ENCODE measurements around the gene SMOC1.

Gene SMOC1

DNA sequence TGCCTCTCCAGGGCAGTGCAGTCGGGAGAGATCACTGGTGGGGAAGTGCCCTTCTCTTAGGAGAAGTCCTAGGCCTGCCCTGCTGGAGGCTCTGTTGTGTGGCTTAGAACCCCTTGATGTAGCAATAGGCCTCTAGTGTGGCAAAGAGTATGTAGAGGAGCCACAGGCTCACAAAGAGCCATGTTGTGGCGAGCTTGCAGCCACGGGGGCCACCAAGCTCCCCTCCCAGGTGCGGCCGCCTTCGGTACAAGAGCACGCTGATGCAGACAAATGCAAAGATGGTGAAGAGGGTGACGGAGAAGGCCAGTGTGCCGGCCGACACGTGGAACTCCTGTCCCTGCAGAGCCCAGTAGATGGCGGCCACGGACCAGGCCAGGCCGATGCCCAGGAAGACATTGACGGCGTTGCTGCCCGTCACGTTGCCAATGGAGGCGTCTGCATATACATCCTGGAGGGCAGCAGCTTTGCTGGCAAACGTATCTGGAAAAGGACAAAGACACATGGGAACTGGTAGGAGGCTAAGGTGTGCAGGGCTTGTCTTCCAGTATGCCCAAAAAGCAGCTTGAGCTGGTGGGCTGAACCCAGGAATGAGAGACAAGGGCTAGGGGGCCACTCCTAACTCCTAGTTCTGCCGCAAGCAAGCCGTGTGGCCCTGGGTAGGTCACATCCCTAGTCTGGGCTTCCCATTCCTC, 166.8 kb downstream of the SMOC1 start:
- peak; percentile 5 for DNase-seq (ENCODE audit: low read depth)

DNA sequence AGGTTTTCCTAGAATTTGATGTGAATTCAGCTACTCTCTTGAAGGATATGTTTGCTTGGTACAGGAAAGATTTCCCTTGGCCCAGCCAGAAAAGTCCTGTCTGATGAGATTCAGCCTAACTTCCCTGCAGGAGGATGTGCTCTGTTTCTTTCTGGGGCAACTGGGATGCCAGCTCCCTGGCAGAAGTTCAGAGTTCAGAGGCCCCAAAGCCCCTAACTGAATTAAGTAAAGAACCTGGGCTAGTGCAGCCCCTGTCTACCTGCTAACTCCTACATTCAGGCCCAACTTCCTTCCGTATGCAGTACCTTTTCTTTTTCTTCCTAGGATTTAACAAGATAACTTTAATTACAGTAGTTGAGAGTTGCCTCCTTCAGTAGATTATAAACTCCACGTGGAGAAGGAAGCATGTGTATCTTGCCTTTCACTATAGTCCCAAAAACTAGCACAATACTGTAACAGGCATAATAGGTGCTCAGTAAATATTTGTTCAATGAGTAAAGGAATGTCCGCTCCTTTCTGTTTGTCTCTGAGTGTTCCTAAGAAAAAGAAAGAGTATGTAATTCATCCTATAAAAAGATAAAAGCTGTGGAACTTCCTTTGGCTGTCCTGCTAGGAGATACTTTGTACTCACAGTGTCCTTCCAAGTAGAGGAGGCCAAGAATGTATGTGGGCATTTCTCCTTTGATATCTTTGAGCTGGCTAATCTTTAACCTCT, 168.5 kb downstream of the SMOC1 start:
- no peak for DNase-seq (ENCODE audit: low read depth)

DNA sequence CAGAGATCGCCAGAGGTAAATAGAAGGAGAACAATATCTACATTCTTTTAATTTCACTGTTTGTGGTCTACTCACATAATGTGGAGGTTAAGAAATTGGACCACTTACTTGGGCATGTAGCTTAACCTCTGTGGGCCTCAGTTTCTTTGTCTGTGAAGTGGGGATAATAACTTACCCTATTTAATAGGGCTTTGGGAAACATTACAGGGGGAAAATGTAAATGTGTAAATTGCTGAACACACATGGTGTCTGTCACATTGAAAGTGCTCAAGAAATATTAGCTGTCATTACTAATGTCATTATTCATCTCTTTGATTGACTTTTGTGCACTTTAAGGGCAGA, 169.1 kb downstream of the SMOC1 start:
- no peak for DNase-seq (ENCODE audit: low read depth)

DNA sequence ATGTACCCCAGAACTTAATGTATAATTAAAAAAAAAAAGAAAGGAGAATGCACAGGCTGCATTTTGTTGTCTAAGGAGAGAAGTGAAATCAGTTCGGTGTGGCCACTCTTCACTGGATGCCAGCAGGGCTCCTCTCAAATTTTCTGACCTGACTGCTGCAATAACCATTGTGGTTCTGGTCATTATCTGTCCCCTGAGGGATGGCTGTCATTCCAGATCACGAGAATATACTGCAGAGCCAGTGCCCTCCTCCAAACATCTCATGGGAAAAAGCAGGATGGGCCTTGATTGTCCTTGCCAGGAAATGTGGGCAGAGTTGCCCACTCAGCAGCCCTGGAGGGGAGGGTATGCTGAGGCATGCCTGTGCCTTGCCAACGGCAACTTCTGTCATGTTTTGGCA, 170.4 kb downstream of the SMOC1 start:
- no peak for DNase-seq (ENCODE audit: low read depth)

DNA sequence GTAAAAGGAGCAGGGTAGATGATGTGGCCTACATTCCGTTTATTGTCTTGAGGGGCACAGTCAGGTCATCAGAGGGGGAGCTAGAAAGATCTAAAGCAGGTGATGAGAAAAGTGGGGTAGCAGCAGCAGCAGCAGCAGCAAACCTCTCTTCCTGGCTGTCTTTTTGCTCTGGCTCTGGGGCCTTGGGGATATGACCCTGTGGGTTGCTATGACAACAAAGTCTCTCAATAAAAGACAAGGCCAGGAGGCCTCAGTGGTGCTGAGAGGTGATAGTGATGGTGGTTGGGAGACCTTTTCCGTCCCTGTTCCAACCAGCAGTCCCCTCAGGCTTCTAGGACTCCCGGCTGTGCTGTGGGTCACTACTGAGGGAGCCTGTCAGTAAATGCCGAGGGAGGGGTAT, 170.9 kb downstream of the SMOC1 start:
- no peak for DNase-seq (ENCODE audit: low read depth)

DNA sequence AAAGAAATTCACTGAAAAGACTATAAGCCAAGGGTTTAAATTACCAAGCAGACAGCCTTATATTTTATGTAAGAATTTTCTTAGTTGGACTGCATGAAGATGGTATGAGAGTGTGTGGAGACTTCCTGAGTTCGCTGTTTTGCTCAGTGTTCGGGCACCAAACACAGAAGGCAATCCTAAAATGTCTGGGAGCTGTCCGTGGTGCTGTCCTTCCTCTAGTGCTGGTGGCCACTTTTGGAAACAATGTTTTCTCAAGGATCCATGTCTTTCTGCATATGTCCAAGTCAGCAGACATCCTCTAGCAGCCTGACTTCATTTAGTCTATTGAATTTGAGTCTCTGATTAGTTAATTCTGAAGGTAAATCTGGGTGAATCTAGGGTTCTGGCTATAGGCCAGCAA, 173.8 kb downstream of the SMOC1 start:
- DNase-seq (ENCODE audit: low read depth) = peak; percentile 18

DNA sequence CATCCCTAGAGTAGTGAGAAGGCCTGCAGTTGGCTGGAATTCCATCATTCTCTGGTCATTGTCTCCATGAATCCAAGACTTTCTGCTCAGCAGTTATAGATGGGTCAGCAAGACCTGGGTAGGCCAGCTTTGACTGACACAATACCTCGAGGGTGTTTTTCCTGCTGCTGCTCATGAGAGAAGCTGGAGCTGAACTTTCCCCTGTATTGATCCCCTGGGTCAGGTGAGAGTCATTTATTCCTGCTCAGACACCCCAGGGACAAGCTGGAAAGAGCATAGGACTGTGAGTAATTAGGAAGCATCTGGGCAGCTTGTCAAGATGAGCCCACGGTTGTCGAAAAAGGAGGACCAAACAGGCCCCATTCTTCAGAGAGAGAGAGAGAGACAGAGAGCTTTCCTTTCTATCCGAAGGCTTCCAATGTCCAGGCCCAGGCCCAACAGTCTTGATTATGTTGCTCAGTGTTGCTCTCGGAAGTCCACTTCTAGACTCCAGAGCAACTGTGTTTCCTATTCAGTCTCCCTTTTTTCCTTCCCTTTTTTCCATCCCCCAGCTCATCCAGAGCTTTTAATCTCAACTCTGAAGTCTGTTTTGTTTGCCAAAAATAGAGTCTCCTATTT, 178.4 kb downstream of the SMOC1 start:
- DNase-seq (ENCODE audit: low read depth) = no peak

DNA sequence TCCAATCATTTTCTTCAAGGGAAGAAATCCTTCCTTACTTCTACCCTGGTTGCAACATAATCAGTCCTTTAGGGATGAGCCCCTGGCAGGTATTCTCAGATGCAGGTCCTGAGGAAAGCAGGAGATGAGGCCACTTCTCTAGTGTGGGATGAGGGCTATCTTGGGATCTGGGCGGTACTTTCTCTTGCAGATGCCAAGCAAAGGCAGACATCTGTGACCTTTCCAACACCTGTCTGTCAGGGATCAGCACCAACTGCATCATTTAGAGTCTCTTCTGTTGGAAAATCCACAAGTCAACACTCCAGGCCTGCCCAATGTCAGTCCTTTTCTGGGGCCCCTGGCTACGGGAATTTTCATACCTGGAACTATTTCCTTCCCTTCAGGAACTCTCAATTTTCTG, 180.3 kb downstream of the SMOC1 start:
- DNase-seq (ENCODE audit: low read depth) = no peak

DNA sequence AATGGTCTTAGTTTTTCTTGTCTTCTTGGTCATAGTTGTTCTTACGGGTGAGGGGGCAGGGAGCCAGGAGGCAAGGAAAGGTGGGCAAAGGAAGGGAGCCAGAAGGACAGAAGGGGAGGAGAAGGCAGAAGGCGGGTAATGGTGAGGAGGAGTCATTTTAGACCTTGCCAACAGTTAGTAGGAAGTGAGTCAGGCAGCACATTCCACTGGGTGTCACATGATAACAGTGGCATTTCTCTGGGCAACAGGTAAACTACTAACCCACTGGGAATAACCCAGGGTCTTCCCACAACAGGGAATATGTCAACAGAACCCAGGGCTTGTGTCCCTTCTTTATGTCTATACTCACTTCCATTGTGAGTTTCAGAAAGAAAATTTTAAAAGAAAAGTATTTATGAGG, 181.9 kb downstream of the SMOC1 start:
- no peak for DNase-seq (ENCODE audit: low read depth)

DNA sequence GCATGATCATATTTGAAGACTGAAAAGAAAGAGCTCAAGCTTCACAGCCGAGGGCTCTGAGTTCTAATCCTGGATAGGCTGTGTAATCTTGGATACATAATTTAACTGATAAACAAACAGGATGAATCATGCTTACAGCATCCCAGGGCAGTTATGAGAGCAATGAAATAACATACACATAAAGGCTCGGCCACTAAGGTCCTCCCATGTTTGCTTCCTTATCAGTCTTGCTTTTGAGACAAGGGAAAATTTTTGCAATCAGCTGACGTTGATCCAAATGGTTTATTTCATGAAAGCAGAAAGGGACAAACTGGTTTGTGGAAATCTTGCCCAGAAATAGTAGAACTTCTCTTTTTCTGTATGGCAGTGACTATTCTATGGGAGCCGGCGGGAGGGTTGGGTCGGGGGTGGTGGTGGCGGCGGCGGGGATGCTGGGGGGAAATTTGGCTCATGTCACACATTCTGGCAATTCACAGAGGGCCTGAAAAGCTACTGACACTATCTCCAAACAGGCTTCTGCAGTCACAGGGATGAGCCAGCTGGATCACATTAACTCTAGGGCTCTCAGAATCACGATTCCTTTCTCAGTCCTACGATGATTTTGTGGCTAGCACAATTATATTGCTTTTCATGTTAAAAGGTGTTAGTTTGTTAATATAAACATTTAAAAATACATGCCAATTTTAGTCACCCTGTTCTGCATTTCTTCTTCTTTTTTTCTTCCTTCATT, 185.1 kb downstream of the SMOC1 start:
- no peak for DNase-seq (ENCODE audit: low read depth)

DNA sequence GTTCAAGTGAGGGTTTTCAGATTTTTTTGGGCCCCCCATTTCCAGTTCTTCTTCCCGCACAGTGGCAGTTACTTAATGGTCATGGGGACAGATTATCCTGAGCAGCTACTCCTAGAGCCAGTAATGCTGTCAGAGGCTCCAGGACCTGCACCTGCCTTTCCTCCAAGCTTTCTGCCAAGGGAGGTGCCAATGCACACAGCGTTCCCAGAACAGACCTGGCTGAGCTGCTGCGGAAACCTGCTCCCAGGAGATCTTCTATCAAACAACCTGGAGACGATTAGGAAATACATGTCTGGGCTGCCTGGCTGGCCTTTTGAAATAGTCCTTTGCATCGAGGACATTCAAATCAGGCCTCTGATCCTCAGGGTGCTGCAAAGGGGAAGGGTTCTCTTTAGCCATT, 188.6 kb downstream of the SMOC1 start:
- DNase-seq (ENCODE audit: low read depth) = no peak

DNA sequence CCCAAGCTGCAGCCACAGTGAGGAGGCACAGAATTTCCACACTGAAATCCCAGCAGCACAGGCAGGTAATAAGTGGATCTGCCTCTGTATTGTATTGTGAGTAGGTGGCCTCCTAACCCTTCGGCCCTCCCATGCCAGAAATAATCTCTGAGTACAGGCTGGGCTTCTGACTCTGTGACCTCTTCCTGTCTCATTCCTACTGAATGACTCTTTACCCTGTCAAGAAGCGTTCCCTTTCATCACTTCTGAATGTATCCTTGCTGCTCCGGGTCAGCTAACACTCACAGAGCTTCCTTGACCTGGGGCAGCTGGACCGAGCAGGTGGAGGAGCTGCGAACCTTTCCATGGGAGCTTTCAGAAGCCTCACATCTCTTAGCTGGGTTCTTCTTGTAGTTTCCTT, 190.0 kb downstream of the SMOC1 start:
- no peak for DNase-seq (ENCODE audit: low read depth)

DNA sequence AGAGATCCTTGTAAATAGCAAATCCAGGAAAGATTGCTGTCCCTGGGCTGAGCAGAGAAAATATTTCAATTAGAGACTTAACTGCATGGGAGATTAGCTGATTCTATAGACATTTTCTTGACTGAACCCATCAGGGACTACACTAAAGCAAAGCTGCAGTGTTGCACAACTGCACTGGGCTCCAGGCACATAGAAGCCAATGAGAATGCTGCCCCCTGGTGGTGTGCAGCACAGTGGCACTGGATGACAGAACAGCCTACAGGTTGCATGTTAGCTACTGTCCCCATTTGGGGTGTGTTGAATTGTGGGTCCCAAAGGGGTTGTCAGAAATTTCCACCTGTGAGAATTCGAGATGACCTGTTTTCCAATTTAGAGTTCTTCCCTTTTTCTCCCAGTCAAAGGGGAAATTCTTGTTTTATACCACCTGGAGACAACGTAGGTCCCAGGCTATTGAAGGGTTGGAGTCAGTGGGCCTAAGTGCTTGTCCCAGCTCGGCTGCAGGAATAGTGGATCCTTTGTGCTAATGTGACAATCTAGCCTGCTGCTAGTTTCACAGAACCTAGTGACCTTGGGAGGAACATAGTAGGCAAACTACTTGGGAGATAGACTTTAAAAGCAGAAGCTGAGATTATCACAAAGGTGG, 194.8 kb downstream of the SMOC1 start:
- peak; percentile 34 for DNase-seq (ENCODE audit: low read depth)

DNA sequence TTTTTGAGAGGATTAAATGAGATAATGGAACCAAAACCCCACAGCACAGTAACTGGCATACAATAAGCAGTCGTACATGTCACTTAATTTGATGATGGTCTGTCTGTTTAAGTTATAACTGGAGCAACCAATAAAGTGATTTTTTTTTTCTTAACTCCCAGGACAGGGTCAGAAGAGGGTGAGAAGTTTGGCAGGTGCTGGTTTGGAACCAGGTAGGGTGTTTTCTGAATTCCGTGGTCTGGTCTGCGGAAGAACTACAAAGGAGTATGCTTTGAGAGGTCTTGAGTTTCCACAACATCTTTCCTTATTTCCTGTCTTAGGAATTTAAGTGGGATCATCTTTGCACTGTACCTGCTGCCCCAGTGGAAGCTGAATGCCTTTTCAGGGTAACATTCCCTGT, 197.8 kb downstream of the SMOC1 start:
- no peak for DNase-seq (ENCODE audit: low read depth)

DNA sequence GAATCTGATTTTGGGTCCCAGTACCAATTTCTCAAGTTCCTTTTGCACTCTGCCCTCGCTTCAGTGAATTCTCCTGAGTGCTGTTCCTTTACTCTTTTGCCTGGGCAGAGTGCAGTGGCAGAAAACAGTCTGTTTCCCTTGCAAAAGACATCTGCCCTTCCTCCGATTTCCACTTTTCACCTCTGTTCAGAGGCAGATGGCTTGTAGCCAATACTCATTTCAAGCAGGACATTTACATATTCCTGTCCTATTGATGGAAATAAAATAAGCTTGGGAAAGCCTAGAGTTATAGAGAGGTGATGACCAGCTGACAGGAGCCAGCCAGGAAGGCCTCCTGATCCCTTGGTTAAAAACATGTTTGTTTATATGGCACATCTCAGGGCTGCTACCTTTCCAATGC, 198.5 kb downstream of the SMOC1 start:
- DNase-seq (ENCODE audit: low read depth) = no peak

DNA sequence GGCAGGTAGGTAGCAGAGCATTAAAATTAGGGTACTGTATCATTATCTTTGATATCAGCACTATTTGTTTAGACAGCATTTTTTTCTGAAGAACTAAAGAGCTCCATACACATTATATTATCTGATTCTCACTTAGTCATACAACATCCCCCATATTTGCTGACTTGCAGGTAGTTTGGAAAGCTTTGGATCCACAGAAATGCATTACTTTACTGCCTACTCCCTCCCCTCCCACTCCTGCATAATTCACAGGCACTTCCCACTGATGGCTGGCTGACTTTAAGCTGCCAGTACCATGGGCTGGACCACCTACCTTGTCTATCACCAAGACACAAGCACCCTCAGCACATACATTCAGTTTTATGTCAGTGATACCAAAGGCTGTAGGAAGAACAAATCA, 199.1 kb downstream of the SMOC1 start:
- no peak for DNase-seq (ENCODE audit: low read depth)

DNA sequence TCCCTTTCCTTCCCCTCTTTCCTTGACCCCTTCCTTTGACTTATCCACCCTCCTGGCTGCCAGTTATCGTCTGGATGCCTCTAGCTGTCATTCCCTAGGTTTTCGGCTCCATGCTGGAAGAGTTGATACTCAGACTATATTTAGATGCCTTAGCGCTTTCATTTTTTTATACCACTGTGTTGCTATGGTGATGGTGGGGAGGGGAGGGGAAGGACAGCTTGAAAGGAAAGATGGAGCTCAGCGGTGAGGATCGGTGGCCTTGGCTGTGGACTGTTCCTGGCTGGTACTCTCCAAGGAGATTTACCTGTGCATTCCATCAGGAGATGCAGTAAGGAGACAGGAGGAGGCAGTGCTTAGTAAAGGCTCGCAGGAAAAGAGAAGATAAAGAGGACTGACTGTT, 200.9 kb downstream of the SMOC1 start:
- no peak for DNase-seq (ENCODE audit: low read depth)

Data from stromal cell of bone marrow (primary cell).